ENCODE results near the gene CCN6.

The CCN6 gene

GRCh38 chr6:112019589-112019988, 34.3 kb upstream of the CCN6 start:
- no peaks in the 10 kb centered on the region for H3K27me3 Mint-ChIP-seq

GRCh38 chr6:112021691-112022310, 32.1 kb upstream of the CCN6 start:
- Mint-ChIP-seq H3K4me3 (no peak overlapping the region), H3K27ac (peak overlapping the region; percentile 1), H3K27me3 (no peaks in the 10 kb centered on the region)

More at GRCh38 chr6:112019589-112019988, 34.3 kb upstream of the CCN6 start:
- H3K36me3 Mint-ChIP-seq (ENCODE audit: low read depth): peaks cover 13% of the 10 kb centered on the region
- H3K9me3 Mint-ChIP-seq: peaks cover 6% of the 10 kb centered on the region
- no peak for DNase-seq
- peak overlapping the region; percentile 69 for H3K27ac Mint-ChIP-seq
- H3K4me3 Mint-ChIP-seq: peak overlapping the region; percentile 75
- H3K4me1 Mint-ChIP-seq (ENCODE audit: low read depth): peaks cover 71% of the 10 kb centered on the region

DNA sequence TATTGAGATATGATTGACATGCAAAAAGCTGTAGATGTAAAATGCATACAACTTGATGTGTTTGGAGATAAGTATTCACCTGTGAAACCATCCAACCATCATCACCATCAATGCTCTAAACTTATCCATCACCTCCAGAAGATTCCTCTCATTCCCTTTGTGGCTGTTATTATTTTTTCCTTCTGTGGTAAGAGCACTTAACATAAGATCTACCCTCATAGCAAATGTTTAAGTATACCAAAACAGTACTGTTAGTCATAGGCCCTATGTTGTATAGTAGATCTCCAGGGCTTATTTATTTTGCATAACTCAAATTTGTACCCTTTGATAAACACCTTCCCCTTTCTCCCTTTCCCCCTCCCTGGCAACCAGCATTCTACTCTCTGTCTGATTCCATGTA, 31.2 kb upstream of the CCN6 start:
- Mint-ChIP-seq H3K27ac (no peak overlapping the region), H3K36me3 (ENCODE audit: low read depth) (peaks cover 36% of the 10 kb centered on the region), H3K4me3 (no peak overlapping the region), H3K9me3 (peaks cover 14% of the 10 kb centered on the region), H3K4me1 (ENCODE audit: low read depth) (peaks cover 60% of the 10 kb centered on the region), H3K27me3 (no peaks in the 10 kb centered on the region)
- DNase-seq: no peak

More at GRCh38 chr6:112021691-112022310, 32.1 kb upstream of the CCN6 start:
- H3K36me3 Mint-ChIP-seq (ENCODE audit: low read depth): peaks cover 29% of the 10 kb centered on the region
- no peak for DNase-seq
- peaks cover 14% of the 10 kb centered on the region for H3K9me3 Mint-ChIP-seq
- H3K4me1 Mint-ChIP-seq (ENCODE audit: low read depth): peaks cover 60% of the 10 kb centered on the region

- H3K9me3 Mint-ChIP-seq: peaks cover 17% of the 10 kb centered on the region
These were observed 29.4 kb upstream of the CCN6 start for GRCh38 chr6:112024464-112024863.

DNA sequence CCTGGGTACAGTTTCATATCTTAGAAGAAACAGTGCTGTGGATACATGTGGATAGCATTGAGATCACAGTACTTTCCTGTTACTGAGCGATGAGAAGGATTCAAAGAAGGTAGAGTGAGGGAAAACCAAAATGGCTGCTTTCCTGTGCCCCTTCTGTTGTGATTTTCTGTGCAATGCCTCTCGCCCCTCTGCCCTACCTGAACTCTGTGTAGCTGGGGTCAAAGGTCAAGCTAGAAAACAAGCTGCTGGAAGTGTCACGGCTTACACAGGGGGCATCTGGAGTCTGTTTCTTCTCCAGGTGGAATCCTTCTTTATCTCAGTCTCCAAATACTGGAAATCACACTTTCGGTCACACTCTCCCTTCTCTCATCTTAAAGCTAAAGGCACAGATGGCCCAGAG, 27.0 kb upstream of the CCN6 start:
- no peaks in the 10 kb centered on the region for H3K27me3 Mint-ChIP-seq
- peaks cover 17% of the 10 kb centered on the region for H3K9me3 Mint-ChIP-seq
- peaks cover 72% of the 10 kb centered on the region for H3K4me1 Mint-ChIP-seq (ENCODE audit: low read depth)
- DNase-seq: no peak
- no peak overlapping the region for H3K4me3 Mint-ChIP-seq
- peak overlapping the region; percentile 90 for H3K27ac Mint-ChIP-seq
- peaks cover 45% of the 10 kb centered on the region for H3K36me3 Mint-ChIP-seq (ENCODE audit: low read depth)

More at GRCh38 chr6:112024464-112024863, 29.4 kb upstream of the CCN6 start:
- Mint-ChIP-seq H3K4me1 (ENCODE audit: low read depth) (peaks cover 63% of the 10 kb centered on the region), H3K27ac (no peak overlapping the region), H3K36me3 (ENCODE audit: low read depth) (peaks cover 40% of the 10 kb centered on the region), H3K4me3 (no peak overlapping the region), H3K27me3 (no peaks in the 10 kb centered on the region)
- no peak for DNase-seq

- H3K4me1 Mint-ChIP-seq (ENCODE audit: low read depth): peaks cover 73% of the 10 kb centered on the region
- no peaks in the 10 kb centered on the region for H3K27me3 Mint-ChIP-seq
- peak overlapping the region; percentile 90 for H3K27ac Mint-ChIP-seq
- H3K9me3 Mint-ChIP-seq: peaks cover 17% of the 10 kb centered on the region
- no peak for DNase-seq
- peaks cover 45% of the 10 kb centered on the region for H3K36me3 Mint-ChIP-seq (ENCODE audit: low read depth)
- peak overlapping the region; percentile 23 for H3K4me3 Mint-ChIP-seq
These were observed 25.8 kb upstream of the CCN6 start for GRCh38 chr6:112027942-112028674.

GRCh38 chr6:112029045-112029822, 24.7 kb upstream of the CCN6 start:
- Mint-ChIP-seq H3K4me1 (ENCODE audit: low read depth) (peaks cover 82% of the 10 kb centered on the region), H3K36me3 (ENCODE audit: low read depth) (peaks cover 36% of the 10 kb centered on the region), H3K27me3 (no peaks in the 10 kb centered on the region), H3K27ac (peak overlapping the region; percentile 90), H3K4me3 (no peak overlapping the region), H3K9me3 (peaks cover 15% of the 10 kb centered on the region)
- DNase-seq: peak; percentile 76

GRCh38 chr6:112030206-112030960, 23.5 kb upstream of the CCN6 start:
- DNase-seq: no peak
- peaks cover 29% of the 10 kb centered on the region for H3K36me3 Mint-ChIP-seq (ENCODE audit: low read depth)
- no peaks in the 10 kb centered on the region for H3K27me3 Mint-ChIP-seq
- peaks cover 10% of the 10 kb centered on the region for H3K9me3 Mint-ChIP-seq
- H3K4me3 Mint-ChIP-seq: no peak overlapping the region
- peak overlapping the region; percentile 47 for H3K27ac Mint-ChIP-seq
- H3K4me1 Mint-ChIP-seq (ENCODE audit: low read depth): peaks cover 91% of the 10 kb centered on the region

DNA sequence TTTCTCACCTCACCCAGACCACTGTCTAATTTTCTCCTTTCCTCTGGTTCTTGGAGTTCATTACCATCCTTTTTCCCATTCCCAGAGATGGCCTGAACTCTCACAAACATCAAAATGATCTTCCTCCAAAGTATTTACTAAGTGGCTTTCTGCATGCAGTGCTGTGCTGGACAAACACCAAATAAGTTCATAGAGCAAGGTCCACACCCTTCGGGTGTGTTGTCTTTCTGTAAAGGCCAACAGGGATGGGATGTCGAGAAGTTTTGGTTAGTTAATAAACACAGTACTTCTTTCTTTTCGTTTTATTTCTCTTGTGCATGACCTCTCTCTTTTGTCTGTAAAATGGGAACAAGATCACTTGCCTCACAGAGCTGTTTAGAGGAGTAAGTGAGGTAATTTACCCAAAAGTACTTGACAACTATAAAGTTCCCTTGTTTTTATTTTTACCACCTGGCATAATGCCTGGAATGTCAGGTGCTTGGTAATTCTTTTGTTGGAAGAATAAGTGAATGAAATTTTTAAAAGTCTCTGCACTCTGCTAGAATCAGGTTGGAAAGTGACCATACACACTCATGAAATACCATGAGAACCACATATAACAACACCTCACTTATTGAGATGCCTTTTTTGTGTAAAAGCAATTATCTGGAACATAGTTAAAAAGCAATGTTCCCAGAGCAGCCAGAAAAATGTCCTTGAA, 22.8 kb upstream of the CCN6 start:
- DNase-seq: no peak
- no peak overlapping the region for H3K4me3 Mint-ChIP-seq
- H3K36me3 Mint-ChIP-seq (ENCODE audit: low read depth): peaks cover 26% of the 10 kb centered on the region
- H3K4me1 Mint-ChIP-seq (ENCODE audit: low read depth): peaks cover 94% of the 10 kb centered on the region
- no peaks in the 10 kb centered on the region for H3K27me3 Mint-ChIP-seq
- H3K9me3 Mint-ChIP-seq: peaks cover 9% of the 10 kb centered on the region
- H3K27ac Mint-ChIP-seq: peak overlapping the region; percentile 47

DNA sequence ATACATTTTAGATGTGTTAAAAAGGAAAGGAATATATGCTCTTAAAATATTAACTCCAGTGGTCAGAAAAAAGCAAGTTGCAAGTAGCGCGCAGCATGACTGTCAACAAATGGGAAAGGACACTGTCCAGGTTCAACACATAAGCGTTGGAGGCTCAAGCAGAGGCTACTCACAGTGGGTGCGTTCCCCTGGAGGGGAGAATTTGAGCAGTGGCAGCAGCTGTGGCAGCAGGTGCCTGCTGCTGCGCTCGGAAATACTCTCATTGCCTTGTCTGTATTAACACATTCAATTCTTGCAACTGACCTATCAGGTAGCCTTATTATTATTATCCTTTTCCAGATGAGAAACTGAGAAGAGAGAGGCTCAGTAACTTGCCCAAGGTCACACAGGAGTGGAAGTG, 21.9 kb upstream of the CCN6 start:
- H3K4me1 Mint-ChIP-seq (ENCODE audit: low read depth): peaks cover 94% of the 10 kb centered on the region
- H3K9me3 Mint-ChIP-seq: peaks cover 3% of the 10 kb centered on the region
- no peak overlapping the region for H3K27ac Mint-ChIP-seq
- no peaks in the 10 kb centered on the region for H3K27me3 Mint-ChIP-seq
- no peak for DNase-seq
- no peak overlapping the region for H3K4me3 Mint-ChIP-seq
- peaks cover 20% of the 10 kb centered on the region for H3K36me3 Mint-ChIP-seq (ENCODE audit: low read depth)

GRCh38 chr6:112032728-112033127, 21.2 kb upstream of the CCN6 start:
- Mint-ChIP-seq H3K9me3 (peaks cover 3% of the 10 kb centered on the region), H3K4me1 (ENCODE audit: low read depth) (peaks cover 91% of the 10 kb centered on the region), H3K27me3 (no peaks in the 10 kb centered on the region), H3K27ac (no peak overlapping the region), H3K36me3 (ENCODE audit: low read depth) (peaks cover 15% of the 10 kb centered on the region), H3K4me3 (no peak overlapping the region)
- DNase-seq: no peak

DNA sequence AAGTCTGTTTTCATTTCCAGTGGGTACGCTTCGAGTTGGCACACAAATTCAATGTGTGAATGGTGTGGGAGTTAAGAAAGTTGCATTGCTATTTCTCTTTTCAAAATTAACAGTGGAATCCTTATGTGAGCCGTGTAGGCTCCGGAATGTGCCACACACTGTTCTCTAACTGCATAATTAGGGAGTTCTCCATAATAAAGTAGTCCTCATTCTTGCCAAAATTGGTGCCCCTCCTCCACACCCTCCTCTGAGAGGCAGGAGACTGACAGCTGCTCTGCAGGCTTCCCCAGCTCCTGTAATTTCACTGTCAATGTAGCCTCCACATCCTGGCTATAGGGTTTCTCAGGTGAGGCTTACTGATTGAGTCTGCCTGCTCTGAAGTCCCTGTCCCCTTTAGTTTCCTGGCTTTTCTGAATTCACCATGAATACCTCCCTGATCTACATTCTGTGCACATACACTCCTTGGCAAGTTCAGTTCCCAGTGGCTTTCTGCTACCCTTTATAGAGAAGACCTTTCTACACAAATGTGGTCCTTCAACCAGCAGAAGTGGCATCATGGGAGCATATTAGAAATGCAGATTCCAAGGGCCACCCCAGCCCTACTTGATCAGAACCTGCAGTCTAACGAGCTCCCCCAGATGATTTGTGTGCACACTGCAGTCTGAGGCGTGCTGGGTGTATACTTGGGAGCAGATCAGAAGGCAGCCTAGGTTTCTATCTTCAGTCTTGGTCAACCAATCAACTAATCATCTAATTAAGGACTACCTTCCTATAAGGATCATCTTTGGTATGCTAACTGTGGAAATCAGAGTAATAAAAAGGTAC, 19.9 kb upstream of the CCN6 start:
- peak overlapping the region; percentile 87 for H3K27ac Mint-ChIP-seq
- DNase-seq: no peak
- H3K4me3 Mint-ChIP-seq: no peak overlapping the region
- peaks cover 10% of the 10 kb centered on the region for H3K36me3 Mint-ChIP-seq (ENCODE audit: low read depth)
- H3K27me3 Mint-ChIP-seq: no peaks in the 10 kb centered on the region
- H3K4me1 Mint-ChIP-seq (ENCODE audit: low read depth): peaks cover 91% of the 10 kb centered on the region
- no peaks in the 10 kb centered on the region for H3K9me3 Mint-ChIP-seq

- DNase-seq: no peak
- H3K27ac Mint-ChIP-seq: peak overlapping the region; percentile 87
- H3K36me3 Mint-ChIP-seq (ENCODE audit: low read depth): peaks cover 10% of the 10 kb centered on the region
- H3K27me3 Mint-ChIP-seq: no peaks in the 10 kb centered on the region
- no peak overlapping the region for H3K4me3 Mint-ChIP-seq
- no peaks in the 10 kb centered on the region for H3K9me3 Mint-ChIP-seq
- peaks cover 91% of the 10 kb centered on the region for H3K4me1 Mint-ChIP-seq (ENCODE audit: low read depth)
These were observed 19.3 kb upstream of the CCN6 start for GRCh38 chr6:112034616-112034995.
